ENCODE results near the gene KIRREL2. TPM values are rescaled to one million over a fixed set of nuclear protein-coding genes. Genes with fewer than 3 reads are reported as not detected.

KIRREL2 gene
- total and polyA plus RNA-seq, 2 of the 8 experiments (the other 6 are each of a cell fraction or from before 2014, with no cell fraction given): 2.4 to 4.6 TPM

- WGBS, 2 experiments (ENCODE audit: extremely low coverage in 1 of 2, insufficient coverage in 1 of 2, insufficient read length in 1 of 2, insufficient replicate concordance in 2 of 2, low coverage in 1 of 2, low lambda C conversion rate in 2 of 2, missing lambda C conversion rate in 1 of 2): 89% methylated on average over 8 of the region's 8 CpGs; no CpG with 5 or more reads in 1 of the 2 experiments
- H4K8ac ChIP-seq (ENCODE audit: extremely low read depth, insufficient read depth, low read length): no peak overlapping the region
- H2AFZ ChIP-seq (ENCODE audit: low read length): no peak overlapping the region
- CTCF ChIA-PET (ENCODE audit: partially characterized antibody): interaction anchor here (0.8 to 1.8 kb wide), 5 partner anchors 32 to 112 kb away, joined by 3 to 4 read pairs (median 3); no protein-coding TSS in a partner anchor
- no peaks in the 10 kb centered on the region for H3K9me3 ChIP-seq (ENCODE audit: insufficient read depth in 2 of 2, low read depth in 1 of 2, low read length in 1 of 2)
- H3K79me1 ChIP-seq (ENCODE audit: low read depth, low read length): no peaks in the 10 kb centered on the region
- H2BK12ac ChIP-seq (ENCODE audit: low read depth, low read length): no peak overlapping the region
- H4K91ac ChIP-seq (replicated peaks; ENCODE audit: insufficient read length, low read length): no peak overlapping the region
- peak overlapping the region; percentile 75; the same call in 1 of the 2 replicates for H2AK5ac ChIP-seq (ENCODE audit: low read depth, low read length)
- no peak overlapping the region for H3K4me3 ChIP-seq (ENCODE audit: extremely low read depth in 1 of 4, insufficient read depth in 2 of 4, low read depth in 3 of 4, low read length in 4 of 4)
- POLR2A ChIA-PET (ENCODE audit: partially characterized antibody): interaction anchor here (1.0 kb wide), 1 partner anchor 8 kb away, joined by 4 read pairs; no protein-coding TSS in a partner anchor
- no peaks in the 10 kb centered on the region for H3K79me2 ChIP-seq (ENCODE audit: control insufficient read depth in 1 of 2, insufficient read depth in 2 of 2, low read length in 2 of 2)
- no peak overlapping the region for H3K4me2 ChIP-seq (ENCODE audit: insufficient read depth in 1 of 2, low read depth in 2 of 2, low read length in 2 of 2)
- H3K4me1 ChIP-seq (replicated peaks in 1 of 4; ENCODE audit: control insufficient read depth in 3 of 4, insufficient read depth in 4 of 4, low read length in 3 of 4): peaks cover 0 to 12% (median 7%) of the 10 kb centered on the region in 4 experiments; a peak in 5 of 7 replicates
- H3K23ac ChIP-seq (ENCODE audit: insufficient read length): no peak overlapping the region
- no peak overlapping the region for H2BK20ac ChIP-seq (ENCODE audit: low read length)
- no peak overlapping the region for H3K14ac ChIP-seq (ENCODE audit: insufficient read length)
- no peak overlapping the region for H2BK15ac ChIP-seq (ENCODE audit: low read length)
- peaks cover 0 to 1% of the 10 kb centered on the region in 2 experiments for H4K20me1 ChIP-seq (replicated peaks in 1 of 2; ENCODE audit: control insufficient read depth in 1 of 2, insufficient read depth in 2 of 2, low read length in 2 of 2)
- DNase-seq (ENCODE audit: low read depth in 1 of 2, low spot score in 2 of 2) (no peak), FAIRE-seq (no peak)
- peaks cover 3 to 36% (median 29%) of the 10 kb centered on the region in 4 experiments for H3K27me3 ChIP-seq (replicated peaks in 1 of 4; ENCODE audit: control insufficient read depth in 3 of 4, extremely low read depth in 1 of 4, insufficient read depth in 3 of 4, low read length in 3 of 4)
- no peak overlapping the region for H3K9ac ChIP-seq (replicated peaks in 1 of 4; ENCODE audit: extremely low read depth in 1 of 4, low read depth in 3 of 4, low read length in 3 of 4)
- no peak overlapping the region for H4K5ac ChIP-seq (ENCODE audit: insufficient read length, low read depth, low read length)
- no peaks in the 10 kb centered on the region for H3K36me3 ChIP-seq (ENCODE audit: control insufficient read depth in 2 of 4, insufficient read depth in 4 of 4, low read length in 3 of 4)
- no peak overlapping the region for H3K4ac ChIP-seq (replicated peaks; ENCODE audit: insufficient read length, low read depth, low read length)
- H3K23me2 ChIP-seq (ENCODE audit: low read depth, low read length): peaks cover 8% of the 10 kb centered on the region; the same call in 1 of the 2 replicates
- no peak overlapping the region for H3K27ac ChIP-seq (ENCODE audit: low read depth, low read length)
- no peak overlapping the region for H3K56ac ChIP-seq (replicated peaks; ENCODE audit: insufficient read length, low read depth, low read length)
- H3K18ac ChIP-seq (ENCODE audit: extremely low read depth, low read length): no peak overlapping the region
- no peak overlapping the region for H2BK120ac ChIP-seq (replicated peaks; ENCODE audit: low read depth, low read length)
- no peak overlapping the region for H2BK5ac ChIP-seq (ENCODE audit: low read depth, low read length)
- TF ChIP-seq KDM4A (IDR thresholded peaks at IDR 0.05; ENCODE audit: low read depth, low read length, severe bottlenecking) (no peak), SIX5 (IDR thresholded peaks at IDR 0.05; ENCODE audit: low read depth, low read length) (no peak), SP1 (IDR thresholded peaks at IDR 0.05; ENCODE audit: low read depth, low read length) (no peak), POLR2AphosphoS5 (IDR thresholded peaks at IDR 0.05; ENCODE audit: low read depth, low read length) (no peak), MAX (IDR thresholded peaks at IDR 0.05) (no peak), HDAC6 (IDR thresholded peaks at IDR 0.05; ENCODE audit: low read depth, low read length) (no peak), JUN (IDR thresholded peaks at IDR 0.05; ENCODE audit: low read depth, low read length) (no peak), CBX8 (IDR thresholded peaks at IDR 0.05; ENCODE audit: borderline replicate concordance, low read depth, low read length) (no peak), SUZ12 (IDR thresholded peaks at IDR 0.05; ENCODE audit: low read length) (no peak), SAP30 (IDR thresholded peaks at IDR 0.05; ENCODE audit: insufficient read depth, insufficient replicate concordance, low read length) (no peak), MAFK (IDR thresholded peaks at IDR 0.05; ENCODE audit: low read depth, low read length) (no peak), RFX5 (IDR thresholded peaks at IDR 0.05; ENCODE audit: borderline replicate concordance, low read depth, low read length) (no peak), POLR2A (IDR thresholded peaks at IDR 0.05; ENCODE audit: control extremely low read depth in 1 of 2, low read depth in 2 of 2, low read length in 2 of 2) (no peak), CHD1 (IDR thresholded peaks at IDR 0.05; ENCODE audit: low read depth, low read length) (no peak)
Observed at GRCh38 chr19:35853038-35853756, 3.5 kb upstream of the KIRREL2 start.

Data from H1 (cell line).